OCI-LY7 (cell line): ENCODE data around the gene PAN2. TPM values are rescaled to one million over a fixed set of nuclear protein-coding genes. Genes with fewer than 3 reads are reported as not detected.
A peak's percentile ranks its signal among the peaks of the same experiment; 100 is the strongest.
"Not testable (repeated sequence)": the region's sequence is repeated elsewhere in the genome, so short reads cannot be mapped to it uniquely, and the experiment has no call there.

Source experiments
- BruUV-seq: library from RNA; stranded (reverse); fragments of 400-500 nt; replicated peaks from 2 replicates; lab custom pipeline; 2021; lab: Mats Ljungman, UMichigan
- CTCF ChIA-PET: fragments of 300-600 bp; sonication (Branson Sonifier 250); formaldehyde crosslinking; loops from one replicate; lab custom pipeline; 2022; ENCODE audit warnings: antibody characterized with exemption; ENCODE audit not compliant: unreplicated experiment; lab: Charles Lee
- POLR2A ChIA-PET: fragments of 300-600 bp; sonication (Branson Sonifier 250); formaldehyde crosslinking; loops from one replicate; lab custom pipeline; 2022; ENCODE audit warnings: antibody characterized with exemption; lab: Charles Lee
- DNase-seq: peaks from one replicate; pipeline ENCODE4 v3.0.0-alpha.2; 2015; ENCODE audit warnings: low spot score
- H2AFZ ChIP-seq: fragments of 200-600 bp; sonication (generic), shearing (Covaris generic); 2 replicates; pipeline ENCODE4 v1.6.1; 2014; ENCODE audit warnings: mild to moderate bottlenecking, antibody characterized with exemption, low read length, moderate library complexity
- H3K27ac ChIP-seq: fragments of 200-600 bp; sonication (generic); 2 replicates; pipeline ENCODE4 v1.5.1; 2014; ENCODE audit warnings: mixed run types, low read depth, mild to moderate bottlenecking, moderate library complexity, low read length, inconsistent platforms; ENCODE audit not compliant: poor library complexity, severe bottlenecking
- H3K36me3 ChIP-seq: fragments of 200-600 bp; sonication (generic); 2 replicates; pipeline ENCODE4 v1.6.1; 2014; ENCODE audit warnings: mild to moderate bottlenecking, antibody characterized with exemption, low read length, moderate library complexity, mixed read lengths; ENCODE audit not compliant: insufficient read depth
- H3K4me1 ChIP-seq: fragments of 200-600 bp; sonication (generic); 2 replicates; pipeline ENCODE4 v1.5.1; 2014; ENCODE audit warnings: mild to moderate bottlenecking, low read length; ENCODE audit not compliant: insufficient read depth, poor library complexity, severe bottlenecking
- H3K4me2 ChIP-seq: fragments of 200-600 bp; sonication (generic); 2 replicates; pipeline ENCODE4 v1.6.1; 2014; ENCODE audit warnings: mild to moderate bottlenecking, low read length
- H3K4me3 ChIP-seq: fragments of 200-600 bp; sonication (generic); 2 replicates; pipeline ENCODE4 v1.5.1; 2014; ENCODE audit warnings: mild to moderate bottlenecking, low read depth, low read length; ENCODE audit not compliant: poor library complexity, severe bottlenecking
- H3K79me2 ChIP-seq: fragments of 200-600 bp; sonication (generic); 2 replicates; pipeline ENCODE4 v1.6.1; 2016; ENCODE audit warnings: low read depth, mild to moderate bottlenecking, low read length, moderate library complexity, mixed read lengths; ENCODE audit not compliant: insufficient read depth
- H3K9me2 ChIP-seq: fragments of 200-600 bp; sonication (generic); 2 replicates; pipeline ENCODE4 v1.6.1; 2016; ENCODE audit warnings: mild to moderate bottlenecking, low read length, mixed read lengths; ENCODE audit not compliant: insufficient read depth
- H3K9me3 ChIP-seq: fragments of 200-600 bp; sonication (generic); 2 replicates; pipeline ENCODE4 v1.6.1; 2014; ENCODE audit warnings: mild to moderate bottlenecking, mixed run types, low read length, mixed read lengths
- H4K20me1 ChIP-seq: fragments of 200-600 bp; sonication (generic); 2 replicates; pipeline ENCODE4 v1.6.1; 2014; ENCODE audit warnings: mild to moderate bottlenecking, antibody characterized with exemption, low read length, moderate library complexity, mixed read lengths; ENCODE audit not compliant: insufficient read depth
- CTCF ChIP-seq: fragments of 200-600 bp; sonication (generic); conservative IDR thresholded peaks from 2 replicates; pipeline ENCODE4 v1.5.1; 2014; ENCODE audit warnings: mild to moderate bottlenecking, antibody characterized with exemption, low read length, moderate library complexity, mixed read lengths
- EZH2phosphoT487 ChIP-seq: fragments of 200-600 bp; sonication (generic); IDR thresholded peaks from 2 replicates; pipeline ENCODE4 v1.6.1; 2018; ENCODE audit warnings: low read depth, borderline replicate concordance, mild to moderate bottlenecking, mixed run types, antibody characterized with exemption, low read length, moderate library complexity, mixed read lengths
- intact Hi-C: fragments of 100-400 bp; cut with micrococcal nuclease; formaldehyde crosslinking; loops from one replicate; pipeline ENCODE4 v1.10.0; 2022; ENCODE audit not compliant: unreplicated experiment
- total RNA-seq, 2 experiments: library from RNA; depleted of rRNA in 1 of 2; stranded (reverse); fragments of >200 nt in 1 of 2; shearing (Covaris generic) in 1 of 2; gene quantifications; 2 replicates each; pipeline ENCODE4 v1.2.3, GENCODE V29; 2014 to 2022

The PAN2 gene
- total RNA-seq, 2 experiments from 2014 or later, result 106 to 117 TPM

DNA sequence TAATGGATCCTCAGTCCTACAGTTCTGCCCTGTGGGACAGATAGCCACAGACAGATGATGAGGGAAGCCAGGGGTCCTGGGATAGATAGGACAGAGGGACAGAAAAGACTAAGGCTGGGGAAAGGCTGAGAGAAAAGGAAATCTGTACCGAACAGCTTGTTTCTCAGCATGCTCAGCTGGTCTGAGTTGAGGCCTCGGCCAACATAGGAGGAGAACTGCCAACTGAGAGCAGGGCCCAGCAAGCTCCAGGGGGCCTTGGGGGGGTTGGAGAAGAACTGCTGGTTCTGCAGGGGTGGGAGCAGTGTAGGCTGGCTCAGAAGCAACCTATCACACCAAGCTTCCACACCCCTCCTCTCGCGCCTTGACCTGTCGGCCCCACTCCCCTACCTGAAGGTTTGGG is 15.0 kb upstream of the PAN2 start:
- ChIA-PET POLR2A (interaction anchor here (0.9 to 6.5 kb wide), 3 partner anchors 10 to 16 kb away, joined by 3 to 47 read pairs (median 6); partner anchors contain the start of genes IL23A and STAT2), CTCF (interaction anchor here (0.6 kb wide), 1 partner anchor 14 kb away, joined by 6 read pairs; no protein-coding TSS in a partner anchor)
- no peak overlapping the region for H2AFZ ChIP-seq
- H3K9me3 ChIP-seq, result no peaks in the 10 kb centered on the region
- H3K79me2 ChIP-seq, result no peaks in the 10 kb centered on the region
- peaks cover 89% of the 10 kb centered on the region for H3K36me3 ChIP-seq
- BruUV-seq, result no TSS peak
- TF ChIP-seq EZH2phosphoT487 (no peak), CTCF (no peak)
- H3K27ac ChIP-seq, result no peak overlapping the region
- no peak for DNase-seq
- H4K20me1 ChIP-seq, result no peaks in the 10 kb centered on the region
- no peak overlapping the region for H3K4me3 ChIP-seq
- no peak overlapping the region for H3K4me2 ChIP-seq
- intact Hi-C loops, result no loop called here
- H3K4me1 ChIP-seq, result no peaks in the 10 kb centered on the region
- no peaks in the 10 kb centered on the region for H3K9me2 ChIP-seq

DNA sequence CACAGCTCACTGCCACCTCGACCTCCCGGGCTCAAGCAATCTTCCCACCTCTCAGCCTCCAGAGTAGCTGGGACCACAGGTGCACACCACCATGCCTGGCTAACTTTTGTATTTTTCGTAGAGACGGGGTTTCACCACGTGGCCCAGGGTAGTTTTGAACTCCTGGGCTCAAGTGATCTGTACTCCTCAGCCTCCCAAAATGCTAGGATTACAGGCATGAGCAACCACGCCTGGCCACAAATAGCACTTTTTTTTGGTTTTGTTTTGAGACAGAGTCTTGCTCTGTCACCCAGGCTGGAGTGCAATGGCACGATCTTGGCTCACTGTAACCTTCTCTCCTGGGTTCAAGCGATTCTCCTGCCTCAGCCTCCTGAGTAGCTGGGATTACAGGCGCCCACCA is 13.5 kb upstream of the PAN2 start:
- H3K27ac ChIP-seq, H3K79me2 ChIP-seq, H3K4me3 ChIP-seq, H3K9me2 ChIP-seq, H4K20me1 ChIP-seq, H3K4me2 ChIP-seq, DNase-seq, CTCF ChIA-PET, H3K4me1 ChIP-seq, BruUV-seq, intact Hi-C loops, H2AFZ ChIP-seq, H3K9me3 ChIP-seq: not testable (repeated sequence)
- POLR2A ChIA-PET, result interaction anchor here (0.6 to 6.5 kb wide), 3 partner anchors 12 to 585 kb away, joined by 4 to 47 read pairs (median 4); partner anchors contain the start of gene STAT2
- peaks cover 91% of the 10 kb centered on the region for H3K36me3 ChIP-seq

GRCh38 chr12:56346675-56347074 is 12.9 kb upstream of the PAN2 start:
- TF ChIP-seq CTCF (peak; percentile 34; the same call in 1 of the 2 replicates), EZH2phosphoT487 (no peak)
- BruUV-seq, result no TSS peak
- H3K79me2 ChIP-seq, result no peaks in the 10 kb centered on the region
- H3K4me3 ChIP-seq, result no peak overlapping the region
- CTCF ChIA-PET, result interaction anchor here (1.2 kb wide), 1 partner anchor 13 kb away, joined by 4 read pairs; the partner anchor contains the start of gene STAT2
- intact Hi-C loops, result no loop called here
- H3K4me2 ChIP-seq, result no peak overlapping the region
- H3K27ac ChIP-seq, result no peak overlapping the region
- no peak for DNase-seq
- H2AFZ ChIP-seq, result no peak overlapping the region
- POLR2A ChIA-PET, result interaction anchor here (0.7 to 6.5 kb wide), 2 partner anchors 13 to 61 kb away, joined by 4 to 47 read pairs; partner anchors contain the start of gene STAT2
- H3K4me1 ChIP-seq, result no peaks in the 10 kb centered on the region
- no peaks in the 10 kb centered on the region for H3K9me2 ChIP-seq
- peaks cover 88% of the 10 kb centered on the region for H3K36me3 ChIP-seq
- H4K20me1 ChIP-seq, result no peaks in the 10 kb centered on the region
- H3K9me3 ChIP-seq, result no peaks in the 10 kb centered on the region

GRCh38 chr12:56342290-56342689 is 8.5 kb upstream of the PAN2 start:
- intact Hi-C loops, H3K9me3 ChIP-seq, H4K20me1 ChIP-seq, H3K9me2 ChIP-seq, DNase-seq, H3K79me2 ChIP-seq, H3K4me2 ChIP-seq, BruUV-seq, H3K4me3 ChIP-seq, H2AFZ ChIP-seq, H3K27ac ChIP-seq: not testable (repeated sequence)
- Histone ChIP-seq H3K4me1 (peaks cover 32% of the 10 kb centered on the region), H3K36me3 (peaks cover 58% of the 10 kb centered on the region)
- POLR2A ChIA-PET, result interaction anchor here (0.6 to 1.9 kb wide), 5 partner anchors 9 to 905 kb away, joined by 3 to 7 read pairs (median 4); no protein-coding TSS in a partner anchor
- CTCF ChIA-PET, result interaction anchor here (0.5 kb wide), 1 partner anchor 27 kb away, joined by 3 read pairs; no protein-coding TSS in a partner anchor
